NCI-H82 treated with DMSO at 0.1 percent for 48 hours (cell line): ENCODE results near the gene NR6A1.

Experiments used
- DNase-seq: peaks from one replicate; lab custom pipeline; 2025; ENCODE audit not compliant: unreplicated experiment; lab: John Stamatoyannopoulos, UW

The NR6A1 gene

GRCh38 chr9:124771021-124771866 is at the start of gene NR6A1:
Gene NR6A1, minus strand, starts transcription at chr9:124771311.
- peak; percentile 90 for DNase-seq

GRCh38 chr9:124818431-124819281 is 47.5 kb upstream of the NR6A1 start:
- DNase-seq: no peak

- no peak for DNase-seq
Measured at GRCh38 chr9:124815601-124816000, 44.5 kb upstream of the NR6A1 start.

GRCh38 chr9:124814164-124814535 is 43.0 kb upstream of the NR6A1 start:
- DNase-seq: no peak

- DNase-seq: peak; percentile 16
Measured at GRCh38 chr9:124813501-124814163, 42.5 kb upstream of the NR6A1 start.

GRCh38 chr9:124813041-124813440 is 41.9 kb upstream of the NR6A1 start:
- no peak for DNase-seq

GRCh38 chr9:124812441-124812876 is 41.3 kb upstream of the NR6A1 start:
- DNase-seq: no peak

GRCh38 chr9:124810663-124811355 is 39.7 kb upstream of the NR6A1 start:
- DNase-seq: no peak

GRCh38 chr9:124809741-124810500 is 38.8 kb upstream of the NR6A1 start:
- no peak for DNase-seq

- DNase-seq: no peak
Measured at GRCh38 chr9:124809211-124809610, 38.1 kb upstream of the NR6A1 start.

GRCh38 chr9:124808246-124808956 is 37.3 kb upstream of the NR6A1 start:
- DNase-seq: no peak

GRCh38 chr9:124805186-124805585 is 34.1 kb upstream of the NR6A1 start:
- no peak for DNase-seq

GRCh38 chr9:124803911-124804310 is 32.8 kb upstream of the NR6A1 start:
- DNase-seq: no peak

GRCh38 chr9:124802426-124802825 is 31.3 kb upstream of the NR6A1 start:
- DNase-seq: no peak

- no peak for DNase-seq
Measured at GRCh38 chr9:124801356-124801755, 30.2 kb upstream of the NR6A1 start.

GRCh38 chr9:124800306-124801259 is 29.5 kb upstream of the NR6A1 start:
- no peak for DNase-seq

GRCh38 chr9:124799274-124800006 is 28.3 kb upstream of the NR6A1 start:
- no peak for DNase-seq
